Duodenal mucosa (tissue), 2 donors: ENCODE data around the gene RNF213.

ENCODE experiments used
- H3K27ac ChIP-seq: one replicate; pipeline ENCODE4 v1.7.0; 2013; ENCODE audit warnings: low read depth, low read length
- H3K27me3 ChIP-seq, 2 donors: one replicate each; pipeline ENCODE4 v1.7.0; 2013; ENCODE audit warnings: low read length in 2 of 2, control low read depth in 1 of 2; ENCODE audit not compliant: insufficient read depth in 2 of 2, control insufficient read depth in 1 of 2
- H3K36me3 ChIP-seq, 2 donors: one replicate each; pipeline ENCODE4 v1.7.0; 2013; ENCODE audit warnings: low read length in 2 of 2, control low read depth in 1 of 2; ENCODE audit not compliant: insufficient read depth in 2 of 2, control insufficient read depth in 1 of 2
- H3K4me1 ChIP-seq, 2 donors: one replicate each; pipeline ENCODE4 v1.7.0; 2013; ENCODE audit warnings: low read length in 2 of 2, control low read depth in 1 of 2; ENCODE audit not compliant: insufficient read depth in 2 of 2, control insufficient read depth in 1 of 2
- H3K4me3 ChIP-seq, 2 donors: one replicate each; pipeline ENCODE4 v1.7.0; 2013; ENCODE audit warnings: low read length in 2 of 2, low read depth in 1 of 2
- H3K9ac ChIP-seq, 2 donors: one replicate each; pipeline ENCODE4 v1.7.0; 2013; ENCODE audit warnings: low read length in 2 of 2, low read depth in 1 of 2
- H3K9me3 ChIP-seq, 2 donors: one replicate each; pipeline ENCODE4 v1.7.0; 2013; ENCODE audit warnings: low read length in 2 of 2, control low read depth in 1 of 2; ENCODE audit not compliant: control insufficient read depth in 1 of 2

Gene RNF213

GRCh38 chr17:80224683-80225082, 36.0 kb upstream of the RNF213 start:
- H3K4me3 ChIP-seq: no peak overlapping the region
- no peak overlapping the region for H3K9ac ChIP-seq
- no peaks in the 10 kb centered on the region for H3K36me3 ChIP-seq
- H3K27me3 ChIP-seq: no peaks in the 10 kb centered on the region
- peaks cover 0 to 9% of the 10 kb centered on the region in 2 donors for H3K4me1 ChIP-seq
- H3K27ac ChIP-seq: no peak overlapping the region
- H3K9me3 ChIP-seq: no peaks in the 10 kb centered on the region

- H3K4me3 ChIP-seq: no peak overlapping the region
- H3K9me3 ChIP-seq: no peaks in the 10 kb centered on the region
- H3K4me1 ChIP-seq: peaks cover 0 to 6% of the 10 kb centered on the region in 2 donors
- H3K27me3 ChIP-seq: no peaks in the 10 kb centered on the region
- H3K36me3 ChIP-seq: no peaks in the 10 kb centered on the region
- H3K9ac ChIP-seq: no peak overlapping the region
- H3K27ac ChIP-seq: no peak overlapping the region
Observed at GRCh38 chr17:80225230-80225629, 35.4 kb upstream of the RNF213 start.

GRCh38 chr17:80227156-80227555, 33.5 kb upstream of the RNF213 start:
- H3K9me3 ChIP-seq: peaks cover 0 to 3% of the 10 kb centered on the region in 2 donors
- no peaks in the 10 kb centered on the region for H3K4me1 ChIP-seq
- no peaks in the 10 kb centered on the region for H3K27me3 ChIP-seq
- peaks cover 0 to 3% of the 10 kb centered on the region in 2 donors for H3K36me3 ChIP-seq
- H3K4me3 ChIP-seq: no peak overlapping the region
- H3K9ac ChIP-seq: no peak overlapping the region
- no peak overlapping the region for H3K27ac ChIP-seq

- H3K27me3 ChIP-seq: no peaks in the 10 kb centered on the region
- no peak overlapping the region for H3K27ac ChIP-seq
- H3K4me3 ChIP-seq: no peak overlapping the region
- H3K9me3 ChIP-seq: peaks cover 2 to 8% of the 10 kb centered on the region in 2 donors
- no peaks in the 10 kb centered on the region for H3K4me1 ChIP-seq
- no peak overlapping the region for H3K9ac ChIP-seq
- peaks cover 0 to 3% of the 10 kb centered on the region in 2 donors for H3K36me3 ChIP-seq
Observed at GRCh38 chr17:80227666-80228065, 33.0 kb upstream of the RNF213 start.

- no peak overlapping the region for H3K27ac ChIP-seq
- peaks cover 0 to 3% of the 10 kb centered on the region in 2 donors for H3K36me3 ChIP-seq
- no peak overlapping the region for H3K4me3 ChIP-seq
- H3K4me1 ChIP-seq: no peaks in the 10 kb centered on the region
- peaks cover 6 to 8% of the 10 kb centered on the region in 2 donors for H3K9me3 ChIP-seq
- no peaks in the 10 kb centered on the region for H3K27me3 ChIP-seq
- H3K9ac ChIP-seq: no peak overlapping the region
Observed at GRCh38 chr17:80228477-80228876, 32.2 kb upstream of the RNF213 start.

GRCh38 chr17:80229011-80229410, 31.6 kb upstream of the RNF213 start:
- Histone ChIP-seq H3K27ac (no peak overlapping the region), H3K4me3 (no peak overlapping the region)

GRCh38 chr17:80232438-80232837, 28.2 kb upstream of the RNF213 start:
- peaks cover 2 to 14% of the 10 kb centered on the region in 2 donors for H3K36me3 ChIP-seq

More at GRCh38 chr17:80229011-80229410, 31.6 kb upstream of the RNF213 start:
- Histone ChIP-seq H3K9ac (no peak overlapping the region), H3K27me3 (no peaks in the 10 kb centered on the region), H3K4me1 (no peaks in the 10 kb centered on the region), H3K9me3 (peaks cover 6 to 10% of the 10 kb centered on the region in 2 donors), H3K36me3 (peaks cover 0 to 3% of the 10 kb centered on the region in 2 donors)

GRCh38 chr17:80233202-80233601, 27.4 kb upstream of the RNF213 start:
- Histone ChIP-seq H3K4me3 (no peak overlapping the region), H3K9me3 (peaks cover 6 to 10% of the 10 kb centered on the region in 2 donors)

More at GRCh38 chr17:80232438-80232837, 28.2 kb upstream of the RNF213 start:
- Histone ChIP-seq H3K4me3 (no peak overlapping the region), H3K4me1 (no peaks in the 10 kb centered on the region), H3K27ac (no peak overlapping the region), H3K27me3 (no peaks in the 10 kb centered on the region), H3K9ac (no peak overlapping the region), H3K9me3 (peaks cover 6 to 10% of the 10 kb centered on the region in 2 donors)

GRCh38 chr17:80236911-80237310, 23.7 kb upstream of the RNF213 start:
- H3K27ac ChIP-seq: no peak overlapping the region

More at GRCh38 chr17:80233202-80233601, 27.4 kb upstream of the RNF213 start:
- H3K4me1 ChIP-seq: no peaks in the 10 kb centered on the region
- no peak overlapping the region for H3K27ac ChIP-seq
- H3K36me3 ChIP-seq: peaks cover 5 to 19% of the 10 kb centered on the region in 2 donors
- no peak overlapping the region for H3K9ac ChIP-seq
- H3K27me3 ChIP-seq: no peaks in the 10 kb centered on the region

GRCh38 chr17:80237386-80237785, 23.3 kb upstream of the RNF213 start:
- Histone ChIP-seq H3K27ac (no peak overlapping the region), H3K9ac (no peak overlapping the region), H3K9me3 (peaks cover 5 to 6% of the 10 kb centered on the region in 2 donors), H3K4me1 (no peaks in the 10 kb centered on the region), H3K4me3 (no peak overlapping the region), H3K36me3 (peaks cover 5 to 16% of the 10 kb centered on the region in 2 donors), H3K27me3 (no peaks in the 10 kb centered on the region)

More at GRCh38 chr17:80236911-80237310, 23.7 kb upstream of the RNF213 start:
- H3K4me3 ChIP-seq: no peak overlapping the region
- H3K36me3 ChIP-seq: peaks cover 5 to 16% of the 10 kb centered on the region in 2 donors
- H3K9ac ChIP-seq: no peak overlapping the region
- H3K4me1 ChIP-seq: no peaks in the 10 kb centered on the region
- no peaks in the 10 kb centered on the region for H3K27me3 ChIP-seq
- peaks cover 6 to 7% of the 10 kb centered on the region in 2 donors for H3K9me3 ChIP-seq
